AG20443 (cell line): ENCODE measurements around the gene ASPRV1.

Experiments
- DNase-seq: peaks from one replicate; pipeline ENCODE4 v3.0.0; 2012; ENCODE audit warnings: low spot score, mixed read lengths

ASPRV1 gene

DNA sequence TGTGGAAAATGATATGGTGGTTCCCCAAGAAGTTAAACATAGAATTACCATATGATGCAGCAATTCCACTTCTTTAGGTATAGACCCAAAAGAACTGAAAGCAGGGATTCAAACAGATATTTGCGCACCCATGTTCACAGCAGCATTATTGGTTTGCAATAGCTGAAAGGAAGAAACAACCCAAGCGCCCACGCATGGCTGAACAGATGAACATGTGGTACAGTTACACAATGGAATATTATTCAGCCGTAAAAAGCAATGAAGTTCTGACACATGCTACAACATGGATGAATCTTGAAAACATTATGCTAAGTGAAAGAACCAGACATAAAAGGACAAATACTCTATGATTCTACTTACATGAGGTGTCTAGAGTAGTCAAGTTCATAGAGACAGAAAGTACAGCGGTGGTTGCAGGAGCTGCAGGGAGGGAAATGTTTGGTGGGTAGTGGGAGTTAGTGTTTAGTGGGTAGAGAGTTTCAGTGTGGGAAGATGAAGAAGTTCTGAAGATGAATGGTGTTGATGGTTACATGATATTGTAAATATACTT is 26.7 kb upstream of the ASPRV1 start:
- no peak for DNase-seq

DNA sequence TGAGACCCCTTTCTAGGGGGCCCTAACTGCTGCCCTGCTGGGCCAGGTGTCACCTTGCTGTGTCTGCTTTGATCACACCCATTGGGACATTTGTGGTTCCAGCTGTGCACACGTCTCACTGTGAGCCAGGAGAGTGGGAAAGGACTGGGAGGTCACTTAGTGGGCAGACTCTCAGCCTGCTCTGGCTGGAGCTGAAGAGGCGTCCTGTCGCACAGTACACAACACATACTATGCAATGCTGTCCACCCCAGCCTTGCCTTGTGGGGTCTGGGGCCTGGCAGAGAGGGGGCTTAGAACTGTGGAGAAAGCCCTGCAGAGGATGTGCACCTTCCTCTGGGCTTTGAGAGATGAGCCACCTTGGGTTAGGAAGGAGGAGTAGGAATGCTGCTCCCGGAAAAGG is 25.3 kb upstream of the ASPRV1 start:
- no peak for DNase-seq

DNA sequence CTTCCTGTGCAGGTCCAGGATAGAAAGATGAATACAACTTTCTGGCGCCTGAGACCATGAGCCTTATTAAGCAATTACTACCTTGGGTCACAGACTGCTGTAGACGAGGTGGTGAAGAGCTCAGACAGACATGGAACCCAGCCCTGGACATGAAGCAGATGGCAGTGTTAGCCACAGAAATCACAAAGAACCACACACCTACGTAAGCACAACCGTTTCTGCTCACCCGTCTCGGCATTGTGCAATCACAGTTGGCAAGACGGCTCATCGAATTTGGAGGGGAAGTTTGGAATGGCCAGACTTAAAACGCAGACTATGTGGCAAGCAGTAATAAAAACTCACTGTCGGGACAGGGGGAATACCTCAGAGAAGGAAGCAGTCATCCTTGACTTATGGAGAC is 24.3 kb upstream of the ASPRV1 start:
- DNase-seq: peak; percentile 33

DNA sequence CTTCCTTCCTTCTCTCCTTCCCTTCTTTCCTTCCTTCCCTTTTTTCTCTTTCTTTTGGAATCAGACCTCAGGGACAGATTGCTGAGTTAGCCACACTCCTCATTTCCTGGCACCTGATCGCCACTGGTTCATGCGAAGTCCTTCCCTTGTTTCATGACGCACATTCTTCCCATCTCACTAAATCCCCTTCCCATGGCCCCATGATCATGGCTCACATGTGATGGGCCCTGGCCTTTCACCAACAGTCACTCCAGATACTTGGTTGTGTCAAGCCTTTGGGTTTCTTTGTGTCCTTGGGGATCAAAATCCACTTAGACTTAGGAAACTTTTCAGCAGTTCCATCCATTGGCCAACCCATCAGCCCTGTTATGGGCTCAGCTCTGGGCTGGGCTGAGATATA is 23.8 kb upstream of the ASPRV1 start:
- DNase-seq: no peak

DNA sequence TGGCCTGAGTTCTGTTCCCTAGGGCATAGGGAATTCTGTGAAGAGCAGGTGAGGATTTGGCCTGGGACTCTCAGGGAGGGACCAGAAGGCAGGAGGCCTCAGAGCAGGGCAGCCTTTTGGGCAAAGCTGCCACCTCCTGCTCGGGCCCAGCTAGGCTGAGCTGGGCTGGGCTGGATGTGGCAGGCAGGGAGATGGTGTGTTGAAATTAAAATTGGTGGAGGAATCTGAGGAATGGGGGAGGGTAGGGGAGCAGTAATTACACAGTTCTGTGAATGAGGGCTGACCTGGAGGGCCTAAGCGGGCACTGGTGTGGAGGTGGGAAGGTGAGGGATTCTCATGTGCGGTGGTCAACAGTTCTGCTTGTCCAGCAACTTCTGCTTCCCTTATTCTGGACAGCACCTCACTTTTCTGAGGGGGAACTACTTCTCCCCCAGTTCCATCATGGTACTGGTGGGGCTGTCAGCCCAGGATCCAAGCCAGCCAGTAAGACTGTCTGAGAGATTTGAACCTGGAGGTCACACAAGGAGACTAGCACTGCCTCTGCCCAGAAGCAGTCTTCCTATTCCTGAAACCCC is 22.0 kb upstream of the ASPRV1 start:
- DNase-seq: no peak

DNA sequence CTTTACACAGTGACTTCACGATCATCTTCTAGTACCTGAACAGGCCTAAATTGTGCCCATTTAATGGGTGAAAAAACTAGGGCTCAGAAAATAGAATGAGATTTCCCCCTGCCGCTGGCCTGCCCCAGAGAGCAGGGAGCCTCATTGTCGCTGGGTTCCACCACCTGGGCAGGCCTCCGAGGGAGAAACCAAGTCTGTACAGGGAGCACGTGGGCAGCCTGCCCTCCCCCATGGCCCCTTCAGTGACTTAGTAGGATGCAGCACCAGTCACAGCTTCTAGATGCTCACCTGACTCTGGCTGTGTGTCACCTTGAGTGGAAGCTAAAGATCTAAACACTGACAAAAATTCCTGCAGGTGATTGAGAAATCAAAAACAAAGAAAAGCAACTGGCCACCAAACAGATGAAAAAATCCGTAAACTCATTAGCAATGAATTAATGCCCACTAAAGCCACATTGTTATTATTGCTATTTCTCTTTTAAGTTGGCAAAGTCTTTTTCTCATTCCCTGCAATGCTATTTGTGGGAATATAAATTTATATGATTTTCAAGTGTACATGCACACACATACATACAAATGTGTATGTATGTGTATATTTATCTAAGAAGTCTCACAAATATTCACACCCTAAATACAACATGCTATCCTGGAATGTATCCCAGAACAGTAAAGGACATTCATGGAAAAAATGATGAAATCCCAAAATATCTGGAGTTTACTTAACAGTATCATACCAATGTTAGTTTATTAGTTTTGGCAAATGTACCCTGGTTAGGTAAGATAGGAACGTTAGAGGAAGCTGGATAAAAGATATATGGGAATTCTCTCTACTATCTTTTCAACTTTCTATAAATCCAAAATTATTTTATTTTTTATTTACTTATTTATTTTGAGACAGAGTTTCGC is 18.7 kb upstream of the ASPRV1 start:
- no peak for DNase-seq

DNA sequence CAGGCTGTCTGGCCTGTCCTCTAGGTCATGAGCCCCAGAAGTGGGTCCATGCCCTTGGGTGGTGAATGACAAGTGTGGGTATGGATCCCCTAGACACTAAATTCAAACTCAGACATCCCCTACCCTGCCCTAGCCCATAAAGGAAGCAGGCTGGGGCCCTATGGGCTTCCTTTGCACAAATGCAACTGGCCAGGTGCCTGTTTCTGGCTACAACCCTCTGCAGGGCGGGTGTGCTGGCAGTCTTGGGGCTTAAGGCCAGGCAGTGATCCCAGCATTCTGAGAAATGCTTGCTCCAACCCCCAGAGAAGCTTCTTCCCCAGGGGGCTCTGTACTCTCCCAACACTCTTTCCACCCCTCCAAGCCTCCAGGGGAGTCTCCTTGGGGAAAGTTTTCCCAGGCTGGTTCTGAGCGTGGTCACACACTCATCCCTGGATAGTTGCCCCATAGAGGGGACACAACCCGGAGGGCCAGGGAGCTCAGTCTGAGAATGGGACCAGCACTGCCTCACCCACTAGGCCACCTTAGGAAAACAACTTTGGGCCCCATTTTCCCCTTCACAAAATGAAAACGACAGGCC is 16.6 kb upstream of the ASPRV1 start:
- DNase-seq: no peak

DNA sequence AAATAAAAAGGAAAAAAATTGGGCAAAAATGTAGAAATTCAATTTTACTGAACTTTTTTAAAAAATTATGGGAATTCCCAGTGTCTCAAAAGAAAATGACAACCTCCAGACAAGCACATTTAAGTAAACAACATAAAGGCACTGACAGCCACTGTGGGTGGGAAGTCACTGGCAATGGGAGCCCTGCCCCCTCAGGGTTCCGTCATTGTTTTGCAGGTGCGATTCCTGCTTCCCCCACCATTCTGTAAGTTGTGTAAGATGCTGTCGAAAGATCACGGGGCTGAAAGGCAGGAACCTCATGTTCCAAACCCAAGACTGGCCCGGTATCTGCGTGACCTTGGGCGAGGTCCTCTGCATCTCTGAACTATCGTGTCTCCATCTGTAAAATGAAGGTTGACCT is 15.8 kb upstream of the ASPRV1 start:
- no peak for DNase-seq

DNA sequence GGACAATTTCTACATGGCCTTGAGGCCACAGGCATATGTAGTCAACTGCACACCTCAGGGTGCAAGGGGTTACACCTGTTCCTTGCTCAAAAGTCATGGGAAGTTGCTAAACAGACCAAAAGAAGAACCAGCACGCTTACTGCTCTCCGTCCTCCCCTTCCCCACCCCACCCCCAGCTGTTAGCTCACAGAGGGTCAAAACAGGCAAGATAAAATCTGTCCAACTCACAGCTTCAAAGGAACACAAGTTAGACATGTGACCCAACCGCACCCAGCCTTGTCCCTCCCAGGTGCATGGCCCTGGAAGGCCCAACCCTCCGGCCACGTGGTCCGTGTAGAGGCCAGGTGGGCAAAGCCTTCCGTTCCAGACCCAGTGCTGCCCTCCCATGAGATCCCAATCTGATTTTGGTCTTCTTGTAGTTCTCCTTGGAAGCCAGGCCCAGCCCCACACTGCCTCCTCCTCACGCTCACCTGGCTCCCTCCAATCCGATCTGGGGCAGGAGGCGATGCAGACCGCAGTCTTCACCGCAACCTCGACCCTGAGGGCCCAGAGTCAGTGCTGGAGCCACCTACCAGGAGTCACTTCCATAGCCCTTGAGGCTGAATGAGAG is 14.5 kb upstream of the ASPRV1 start:
- no peak for DNase-seq

DNA sequence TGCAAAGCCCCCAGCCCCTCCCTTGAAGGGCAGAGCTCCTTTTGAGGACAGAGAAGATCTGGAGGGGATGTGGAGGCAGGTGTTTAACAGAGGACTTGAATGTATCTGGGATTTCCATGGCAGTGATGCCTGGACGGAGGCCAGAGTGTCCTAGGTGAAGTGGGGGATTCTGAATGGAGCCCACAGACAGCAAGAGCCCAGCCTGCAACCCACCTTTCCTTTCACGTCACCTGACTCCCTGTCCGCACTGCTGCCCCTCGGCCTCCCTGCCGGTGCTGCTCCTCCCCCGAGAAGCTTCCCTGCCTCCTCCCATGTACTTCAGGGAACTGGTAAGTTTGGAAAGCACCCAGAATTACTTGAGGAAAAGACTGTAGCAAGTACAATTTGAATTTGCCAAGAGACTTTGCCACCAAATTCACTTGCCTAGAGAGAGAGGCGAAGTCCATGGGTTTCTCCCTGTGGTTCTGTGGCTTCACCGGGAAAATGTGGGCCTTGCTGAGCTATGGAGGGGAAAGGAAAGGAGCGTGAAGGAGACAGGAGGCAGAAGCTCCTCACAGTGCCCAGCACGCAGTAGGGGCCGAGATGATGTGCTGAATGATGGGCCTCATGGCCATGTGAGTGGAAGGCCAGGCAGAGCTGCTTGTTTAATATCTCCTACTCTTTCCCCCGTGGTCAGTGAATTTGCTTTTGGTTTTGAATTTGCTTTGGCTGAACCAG is 13.9 kb upstream of the ASPRV1 start:
- no peak for DNase-seq

DNA sequence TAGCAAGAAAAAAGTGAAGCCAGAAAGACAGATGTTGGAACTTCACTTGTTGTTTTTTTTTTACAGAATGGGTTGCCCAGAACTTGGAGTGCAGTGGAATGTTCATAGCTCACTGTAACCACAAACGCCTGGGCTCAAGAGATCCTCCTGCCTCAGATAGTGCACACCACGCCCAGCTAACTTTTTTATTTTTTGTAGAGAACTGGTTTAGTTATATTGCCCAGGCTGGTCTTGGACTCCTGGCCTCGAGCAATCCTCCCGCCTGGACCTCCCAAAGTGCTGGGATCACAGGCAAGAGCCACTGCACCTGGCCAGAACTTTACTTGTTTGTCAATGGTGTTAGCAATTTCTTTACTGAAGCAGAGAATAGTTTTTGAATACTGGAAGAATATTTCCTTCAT is 11.9 kb upstream of the ASPRV1 start:
- peak; percentile 83 for DNase-seq

DNA sequence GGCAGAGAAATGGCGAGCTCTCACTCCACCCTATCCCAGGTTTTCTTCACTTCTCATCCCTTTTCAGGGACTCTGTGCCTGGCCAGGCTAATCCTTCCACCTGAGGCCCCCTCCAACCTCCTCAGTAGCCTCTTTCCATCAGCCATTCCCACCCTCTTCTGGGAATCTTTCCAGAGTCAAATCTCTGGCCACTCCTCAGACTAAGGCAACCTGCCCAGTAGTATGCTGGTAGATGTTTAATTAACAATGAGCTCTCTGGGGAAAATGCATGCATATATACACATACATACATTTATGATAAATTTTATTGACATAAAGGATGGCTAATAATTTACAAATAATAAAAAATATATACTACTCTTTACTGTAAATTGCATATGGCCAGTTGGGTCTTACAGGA is 11.4 kb upstream of the ASPRV1 start:
- no peak for DNase-seq

DNA sequence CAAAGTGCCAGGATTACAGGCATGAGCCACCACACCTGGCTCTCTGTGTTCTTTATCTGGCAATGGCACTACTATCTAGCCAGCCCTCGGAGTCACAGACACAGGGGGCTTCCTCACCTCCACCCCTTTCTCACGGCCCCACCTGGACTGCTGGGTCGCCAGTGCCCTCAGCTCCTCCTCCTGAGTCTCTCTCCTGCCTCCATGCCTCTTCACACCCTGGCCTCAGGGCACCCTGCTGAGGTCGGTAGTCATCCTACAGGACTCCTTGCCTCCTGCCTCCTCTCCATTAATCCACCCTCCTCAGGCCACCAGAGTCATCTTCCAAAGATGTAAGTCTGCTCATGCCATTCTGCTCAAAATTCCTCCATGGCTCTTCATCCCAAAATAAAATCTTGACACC is 8.6 kb upstream of the ASPRV1 start:
- DNase-seq: no peak

DNA sequence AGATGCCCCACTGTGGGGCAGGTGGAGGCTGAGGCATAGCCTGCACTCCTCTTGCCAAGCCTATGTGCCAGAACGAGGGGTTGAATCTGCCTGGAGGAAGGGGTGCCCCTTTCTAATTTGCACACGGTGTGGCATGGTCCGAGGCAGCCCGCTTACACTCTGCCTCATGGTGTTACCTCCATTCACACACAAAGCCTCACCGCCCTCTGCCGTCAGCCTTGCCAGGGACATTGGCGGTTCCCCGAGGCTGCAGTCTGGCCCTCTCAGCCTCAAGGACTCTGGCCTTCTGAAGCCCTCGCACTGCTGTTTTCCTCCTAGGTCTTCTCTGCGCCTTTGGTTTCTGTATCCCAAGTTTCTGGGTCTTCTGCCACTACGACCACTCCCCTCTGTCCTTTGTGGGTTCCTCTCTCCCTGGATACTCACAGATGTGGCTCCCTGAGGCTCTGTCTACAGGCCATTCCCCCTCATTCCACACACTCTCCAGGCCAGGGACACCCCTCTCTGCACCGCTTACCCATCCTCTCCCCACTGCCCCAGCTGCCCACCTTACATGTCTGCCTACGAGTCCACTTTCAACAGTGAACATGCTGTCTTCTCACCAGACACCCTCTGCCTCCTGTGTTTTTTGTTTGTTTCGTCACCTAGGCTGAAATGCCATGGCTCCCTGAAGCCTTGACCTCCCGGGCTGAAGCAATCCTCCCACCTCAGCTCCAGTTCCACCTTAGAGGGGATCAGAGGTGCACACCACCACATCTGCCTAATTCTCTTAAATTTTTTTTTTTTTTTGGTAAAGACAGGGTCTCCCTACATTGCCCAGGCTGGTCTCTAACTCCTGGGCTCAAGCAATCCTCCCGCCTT is 7.9 kb upstream of the ASPRV1 start:
- DNase-seq: no peak

DNA sequence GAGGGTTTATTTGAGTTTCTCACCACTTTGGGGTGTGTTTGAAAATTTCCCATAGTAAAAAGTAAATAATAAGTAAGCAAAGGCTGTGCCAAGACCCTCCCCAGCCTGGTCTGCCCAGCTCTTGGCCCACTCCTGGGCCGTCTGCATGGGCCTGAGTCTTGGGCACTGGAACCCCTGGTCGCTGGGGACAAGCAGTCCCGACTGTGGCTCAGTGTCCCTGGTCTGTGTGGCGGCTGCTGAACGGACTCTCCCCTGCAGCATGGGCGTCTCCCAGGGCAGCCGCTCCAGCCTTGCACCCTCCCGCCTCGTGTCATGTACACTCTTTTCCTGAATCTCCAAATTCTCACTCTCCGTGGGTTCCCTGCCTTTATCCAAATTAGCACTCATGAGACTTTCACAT is 7.2 kb upstream of the ASPRV1 start:
- DNase-seq: no peak

DNA sequence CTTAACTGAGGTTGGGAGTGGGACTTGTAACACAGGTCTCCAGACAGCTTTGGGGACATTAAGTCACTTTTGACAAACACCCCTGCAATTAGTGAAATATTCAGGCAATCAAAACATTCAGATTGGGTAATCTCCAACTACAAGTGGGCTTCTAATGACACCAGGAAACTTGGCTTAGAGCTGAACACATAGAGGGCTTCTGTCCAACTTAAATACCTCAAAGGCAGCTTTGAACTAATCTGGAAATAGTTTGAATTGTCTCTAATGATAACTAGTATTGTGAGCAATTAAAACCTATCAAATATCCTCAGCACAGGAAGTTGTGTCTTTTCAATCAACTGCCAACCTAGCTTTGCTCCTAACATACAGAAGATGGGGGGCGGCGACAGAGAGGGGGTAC is 5.1 kb upstream of the ASPRV1 start:
- DNase-seq: no peak

DNA sequence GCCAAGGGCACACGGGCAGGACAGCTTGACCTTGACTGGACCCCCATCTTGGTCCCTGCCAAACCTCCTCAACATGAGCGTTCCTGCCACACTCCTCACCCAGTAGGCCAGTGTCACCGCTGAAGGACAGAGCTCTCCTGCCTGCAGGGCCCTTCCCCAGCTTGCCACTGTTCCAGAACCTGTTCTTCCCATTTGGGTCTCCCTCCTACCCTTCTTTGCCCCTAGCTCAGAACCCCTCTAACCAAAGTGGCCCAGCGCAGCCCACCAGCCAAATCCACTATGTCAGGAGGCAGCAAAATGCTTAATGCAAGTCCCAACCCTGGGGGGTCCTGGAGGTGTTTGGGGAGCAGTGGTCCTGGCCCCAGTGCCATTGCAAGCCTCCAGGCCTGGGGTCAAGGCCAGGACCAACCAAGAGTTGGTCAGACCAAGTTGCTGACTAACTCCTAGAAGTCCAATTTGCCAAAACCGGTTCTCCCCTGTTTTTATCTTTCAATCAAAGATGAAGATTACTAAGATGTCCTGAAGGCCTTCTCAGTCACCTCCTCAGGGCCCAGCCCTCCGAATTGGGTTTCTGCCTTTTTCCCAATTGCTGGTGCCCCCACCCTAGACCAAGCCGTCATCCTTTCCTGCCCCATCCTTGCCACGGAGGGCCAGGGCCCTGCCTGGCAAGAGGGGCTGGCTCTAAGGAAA is 4.5 kb upstream of the ASPRV1 start:
- no peak for DNase-seq

DNA sequence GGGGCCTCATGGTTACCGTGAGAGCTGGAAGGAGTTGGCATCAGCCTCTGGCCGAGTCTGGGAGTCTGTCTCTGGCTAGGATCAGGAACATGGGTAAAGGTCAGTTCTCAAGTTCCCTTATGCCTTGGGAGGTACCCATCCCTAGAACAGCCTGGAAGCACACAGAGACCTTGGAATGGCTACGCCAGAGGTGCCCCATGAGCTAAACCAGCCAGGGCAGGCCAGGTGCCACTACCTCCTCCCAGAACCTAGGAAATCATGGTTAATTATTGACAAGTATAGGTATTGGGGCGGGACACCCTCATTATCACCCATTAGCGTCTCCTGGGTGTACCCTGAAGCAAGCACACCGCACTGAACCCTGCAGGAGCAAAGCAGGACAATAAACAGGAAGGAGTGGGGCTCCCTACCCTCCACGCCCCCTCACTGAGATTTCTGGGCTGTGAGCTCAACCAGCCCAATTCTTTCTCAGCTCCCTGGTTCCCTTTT is 3.0 kb upstream of the ASPRV1 start:
- DNase-seq: no peak

DNA sequence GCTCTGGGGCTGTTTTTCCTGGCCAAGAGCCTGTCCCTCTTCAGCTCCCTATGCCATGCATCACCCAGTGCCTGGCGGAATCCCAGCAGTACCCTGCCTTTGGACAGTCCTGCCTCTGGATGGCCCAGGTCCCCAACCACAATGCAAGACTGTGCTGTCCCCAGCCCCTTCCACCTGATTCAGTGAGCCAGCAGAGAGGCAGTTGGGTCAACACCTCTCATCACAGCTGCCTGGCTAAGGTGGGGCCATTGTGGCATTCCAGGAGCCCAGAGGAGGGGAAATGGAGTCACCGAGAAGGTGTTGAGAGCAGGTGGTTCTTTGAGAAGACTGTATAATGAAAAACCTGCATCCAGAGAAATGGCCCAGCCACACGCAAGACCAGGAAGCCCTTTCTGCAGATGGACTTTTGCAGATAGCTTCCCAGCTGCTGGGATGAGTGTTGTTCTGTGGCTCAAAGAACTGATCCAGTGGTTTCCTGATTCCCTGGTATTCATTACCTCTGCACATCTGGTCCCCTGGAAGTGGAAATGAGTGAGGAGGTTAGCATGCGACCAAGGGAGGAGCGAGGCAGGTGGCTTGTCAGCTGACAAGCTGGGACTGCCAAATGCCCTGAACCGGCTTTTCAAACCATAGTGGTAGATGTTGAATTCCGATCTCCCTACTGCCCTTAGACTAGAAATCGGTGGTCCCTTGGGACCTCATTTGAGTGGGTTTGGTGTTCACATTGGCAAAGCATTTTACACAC is 1.7 kb upstream of the ASPRV1 start:
- DNase-seq: no peak

DNA sequence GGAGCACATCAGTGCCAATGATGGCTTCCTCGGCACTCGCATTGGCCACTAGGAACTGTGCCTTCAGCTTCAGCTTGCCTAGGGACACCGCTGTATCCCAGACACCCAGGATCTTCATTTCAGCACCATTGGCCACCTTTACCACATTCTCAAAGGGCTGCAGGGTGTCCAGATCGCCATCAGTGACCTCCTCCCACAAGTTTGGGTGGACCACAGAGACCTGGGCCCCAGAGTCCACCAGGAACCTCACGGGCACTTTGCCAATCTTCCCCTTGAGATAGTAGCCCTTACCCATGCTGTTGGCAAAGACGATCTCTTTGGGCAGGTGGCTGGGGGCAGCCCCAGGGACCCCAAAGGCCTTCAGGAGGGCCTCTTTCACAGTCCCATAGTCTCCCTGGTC is 610 bp downstream of the ASPRV1 start:
- no peak for DNase-seq
